A549 (cell line): Measurements from ENCODE around the gene CNOT1.

ENCODE experiments used
- CTCF ChIP-seq: fragments of >200 bp; sonication (Bioruptor Twin); formaldehyde crosslinking; IDR thresholded peaks from 3 replicates; pipeline ENCODE4 v1.5.1; 2016
- JUN ChIP-seq, 2 experiments: fragments of >200 bp; sonication (Bioruptor Twin); formaldehyde crosslinking; IDR thresholded peaks; 2 replicates in 1 of 2; 3 replicates in 1 of 2; pipeline ENCODE4 v1.6.1; 2016 to 2017
- NFE2L2 ChIP-seq: fragments of 150-350 bp; conservative IDR thresholded peaks from 2 replicates; pipeline ENCODE4 v1.6.1; 2014; ENCODE audit warnings: low read length
- POLR2A ChIP-seq: IDR thresholded peaks from 2 replicates; pipeline ENCODE4 v1.6.1; 2012; ENCODE audit warnings: mild to moderate bottlenecking, low read length
- RAD21 ChIP-seq, 2 experiments: fragments of >200 bp in 1 of 2; sonication (Bioruptor Twin) in 1 of 2; formaldehyde crosslinking in 1 of 2; IDR thresholded peaks in 1 of 2; conservative IDR thresholded peaks in 1 of 2; 2 replicates in 1 of 2; 3 replicates in 1 of 2; pipeline ENCODE4 v1.6.1; 2012 to 2018; ENCODE audit warnings: inconsistent platforms in 1 of 2
- REST ChIP-seq: fragments of 200-600 bp; sonication (generic); IDR thresholded peaks from 2 replicates; pipeline ENCODE4 v1.6.1; 2016; ENCODE audit warnings: antibody characterized with exemption, mild to moderate bottlenecking, moderate library complexity

- TF ChIP-seq NFE2L2 (no peak), JUN (IDR thresholded peaks at IDR 0.05) (no peak), REST (no peak), CTCF (no peak), RAD21 (conservative IDR thresholded peaks at IDR 0.05 in 1 of 2, IDR thresholded peaks at IDR 0.05 in 1 of 2) (no peak), POLR2A (no peak)
Measured at GRCh38 chr16:58582133-58582532, 47.5 kb downstream of the CNOT1 start.
